ENCODE results near the gene DNAJC9.

- TF ChIP-seq NPAS2 (CRISPR knock-in tag; IDR thresholded peaks at IDR 0.05; ENCODE audit: borderline replicate concordance) (no peak), CTCF (IDR thresholded peaks at IDR 0.05) (no peak), ZFP36 (IDR thresholded peaks at IDR 0.05; ENCODE audit: borderline replicate concordance, partially characterized antibody) (no peak), CHD2 (IDR thresholded peaks at IDR 0.05; ENCODE audit: low read length, partially characterized antibody) (no peak), POLR2A (IDR thresholded peaks at IDR 0.05; ENCODE audit: low read length) (no peak), HEYL (CRISPR knock-in tag; IDR thresholded peaks at IDR 0.05) (no peak)
These were observed 7.1 kb downstream of the DNAJC9 start for GRCh38 chr10:73239908-73240307.

Data from A549 (cell line).